ENCODE results near the gene ZC3H12C.

ZC3H12C gene

DNA sequence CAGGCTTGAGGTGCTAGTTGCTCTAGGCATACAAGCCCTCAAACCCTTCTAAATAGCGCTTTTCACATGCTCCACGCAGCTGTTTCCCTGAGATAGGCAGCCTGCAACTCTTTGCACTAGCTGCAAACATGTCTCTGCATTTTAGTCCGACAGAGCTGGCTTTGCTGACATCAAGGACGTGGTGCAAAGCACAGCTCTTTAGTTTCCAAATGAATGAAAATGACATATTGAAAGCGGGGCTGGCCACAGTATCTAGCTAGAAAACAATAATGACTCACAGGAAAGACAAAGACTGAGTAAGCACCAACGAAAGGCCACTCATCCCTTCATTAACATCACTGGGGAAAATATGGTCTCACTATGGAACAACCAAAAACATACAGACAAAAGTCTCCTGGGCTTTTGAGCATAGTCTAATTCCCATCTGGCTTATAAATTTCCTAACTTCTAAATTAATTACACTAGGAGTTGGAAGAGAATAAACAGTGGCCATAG is 15.3 kb upstream of the ZC3H12C start:
- DNase-seq, result peak; percentile 39 to 53

DNA sequence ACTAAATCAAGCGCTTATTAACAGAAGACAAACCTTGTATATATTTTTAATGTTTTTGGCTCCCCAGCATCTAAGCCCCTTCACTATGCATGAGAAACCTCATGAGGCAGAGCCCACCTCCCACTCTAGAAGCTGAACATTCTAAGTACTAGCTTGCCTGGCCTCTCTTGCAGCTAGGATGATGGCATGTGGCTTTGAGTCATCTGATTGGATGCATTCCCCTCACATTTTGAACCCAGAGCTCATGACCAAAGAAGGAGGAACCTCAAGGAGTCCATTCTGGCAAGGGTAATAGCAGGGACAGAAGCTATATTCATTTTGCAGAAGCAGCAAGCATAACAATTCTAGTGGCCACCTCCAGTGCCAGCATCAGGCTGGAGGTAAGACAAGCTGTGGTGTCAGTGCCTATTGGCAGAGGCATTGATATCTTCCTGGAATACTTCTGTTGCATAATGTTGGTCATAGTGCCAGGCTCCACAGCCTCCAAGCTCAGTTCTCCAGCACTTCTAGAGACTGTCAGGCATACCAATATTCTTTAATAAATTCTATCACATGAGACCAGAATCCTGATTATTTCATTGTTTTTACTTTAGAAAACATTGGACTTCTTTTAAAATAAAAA is 14.2 kb upstream of the ZC3H12C start:
- DNase-seq, result no peak

DNA sequence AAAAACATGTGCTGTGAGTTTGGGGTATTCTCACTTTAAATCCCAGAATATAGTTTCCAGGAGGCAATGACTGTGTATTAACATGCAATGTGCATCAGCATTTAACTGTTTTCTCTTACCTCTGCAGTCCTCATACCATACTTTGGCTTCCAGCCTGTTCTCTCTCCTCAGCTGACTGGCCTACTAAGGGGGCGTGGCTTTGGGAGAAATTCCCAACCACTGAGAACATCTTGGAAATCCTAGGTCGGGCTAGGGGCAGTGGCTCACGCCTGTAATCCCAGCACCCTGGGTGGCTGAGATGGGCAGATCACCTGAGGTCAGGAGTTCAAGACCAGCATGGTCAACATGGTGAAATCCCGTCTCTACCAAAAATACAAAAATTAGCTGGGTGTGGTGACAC is 13.5 kb upstream of the ZC3H12C start:
- DNase-seq, result no peak

DNA sequence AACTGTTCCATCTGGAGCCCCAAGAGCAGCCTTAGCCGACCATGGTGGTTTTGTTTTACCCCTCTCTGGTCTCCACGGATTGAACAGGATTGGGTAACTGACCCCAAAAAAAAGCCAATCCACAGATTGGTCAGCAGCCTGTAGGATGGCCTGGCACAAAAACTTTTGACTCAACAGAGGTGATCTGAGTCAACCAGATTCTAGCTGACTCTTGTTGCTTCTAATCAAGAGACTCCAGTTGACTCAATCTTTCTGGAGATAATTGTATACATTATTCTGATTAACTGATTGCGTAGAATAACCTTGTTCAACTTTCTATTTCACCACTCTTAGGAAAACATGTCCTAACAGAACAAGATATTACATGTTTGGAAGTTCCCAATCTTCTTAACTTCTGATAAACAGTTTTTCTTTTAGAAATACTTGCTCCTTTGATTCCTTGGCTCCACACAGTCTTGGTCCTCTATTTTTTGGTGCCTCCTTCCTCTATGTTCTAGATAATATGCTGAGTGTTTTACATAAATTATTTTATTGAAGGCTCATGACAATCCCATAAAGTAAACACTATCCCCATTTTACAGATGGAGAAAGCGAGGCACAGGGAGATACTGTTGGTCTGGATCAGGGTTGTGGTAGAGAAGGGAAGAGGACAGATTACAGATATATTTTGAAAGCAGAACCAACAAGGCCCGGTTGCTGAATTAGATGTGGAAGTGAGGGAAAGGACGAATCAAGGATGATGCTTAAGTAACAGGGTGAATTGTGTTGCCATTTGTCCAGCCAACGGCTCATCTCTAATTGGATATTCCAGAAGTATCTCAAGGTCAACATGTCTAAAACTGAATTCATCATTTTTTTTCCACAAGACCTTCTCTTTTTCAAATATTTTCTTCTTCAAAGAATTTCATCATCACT is 11.5 kb upstream of the ZC3H12C start:
- no peak for DNase-seq

DNA sequence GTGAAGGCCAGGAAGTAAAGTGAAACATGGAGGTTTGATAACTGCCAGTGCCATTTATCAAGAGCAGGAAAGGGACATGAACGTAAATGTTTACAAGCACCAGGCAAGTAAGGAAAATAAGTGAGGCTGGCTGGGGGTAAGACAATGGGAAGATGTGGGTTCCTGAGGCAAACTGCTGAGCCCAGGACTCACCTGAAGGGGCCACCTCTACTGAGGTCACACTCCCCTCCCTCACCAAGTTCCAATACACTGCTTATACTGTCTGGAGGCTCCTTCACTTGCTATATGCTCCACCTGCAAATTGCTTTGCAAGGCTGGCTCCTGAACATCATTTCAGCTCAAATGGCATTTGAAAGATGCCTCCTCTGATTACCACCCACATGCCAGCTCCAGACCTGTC is 10.3 kb upstream of the ZC3H12C start:
- no peak for DNase-seq

DNA sequence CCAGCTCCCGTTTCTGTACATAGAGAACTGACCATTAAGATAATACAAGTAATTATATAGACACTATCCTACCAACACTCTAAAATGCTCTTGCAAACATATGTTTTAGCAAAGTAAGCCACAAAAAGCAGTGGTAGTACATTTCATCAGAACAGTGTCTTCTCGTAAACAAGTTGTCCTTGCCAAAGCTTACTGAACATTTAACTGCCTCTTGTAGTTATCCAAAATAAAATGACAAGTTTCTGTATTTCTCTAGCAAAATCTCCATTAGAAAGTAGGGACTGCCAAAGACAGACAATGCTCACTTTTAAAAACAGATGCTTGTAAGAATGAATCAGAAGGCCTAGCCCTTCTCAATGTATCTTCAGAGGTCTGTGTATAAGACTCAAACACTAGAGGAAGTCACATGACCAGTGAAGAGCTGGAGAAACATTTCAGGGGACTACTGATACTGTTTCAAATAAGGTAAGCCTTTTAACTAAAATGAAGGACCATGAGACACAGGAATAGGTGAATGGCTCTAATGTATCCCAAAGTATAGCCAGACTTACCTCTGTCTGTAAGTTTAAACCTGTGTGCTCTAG is 7.8 kb upstream of the ZC3H12C start:
- no peak for DNase-seq

DNA sequence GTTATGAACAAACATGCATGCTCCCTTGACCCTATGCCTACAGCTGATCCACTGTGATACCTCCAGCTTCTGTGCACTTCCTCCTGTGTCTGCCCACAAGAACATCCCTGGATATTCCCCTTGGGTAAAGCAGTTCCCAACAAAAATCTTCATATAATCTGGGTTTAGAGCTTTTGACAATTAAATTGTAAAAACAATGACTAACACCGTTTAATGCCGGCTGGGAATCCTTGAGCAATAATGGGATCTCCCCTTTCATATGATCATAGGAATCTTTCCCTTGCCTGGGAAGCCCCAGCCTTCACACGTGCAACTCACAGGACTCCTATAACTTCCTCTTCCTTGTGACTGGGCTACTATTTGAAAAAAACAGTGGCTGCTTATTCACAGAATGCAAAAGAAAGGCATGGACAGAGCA is 6.3 kb upstream of the ZC3H12C start:
- no peak for DNase-seq

DNA sequence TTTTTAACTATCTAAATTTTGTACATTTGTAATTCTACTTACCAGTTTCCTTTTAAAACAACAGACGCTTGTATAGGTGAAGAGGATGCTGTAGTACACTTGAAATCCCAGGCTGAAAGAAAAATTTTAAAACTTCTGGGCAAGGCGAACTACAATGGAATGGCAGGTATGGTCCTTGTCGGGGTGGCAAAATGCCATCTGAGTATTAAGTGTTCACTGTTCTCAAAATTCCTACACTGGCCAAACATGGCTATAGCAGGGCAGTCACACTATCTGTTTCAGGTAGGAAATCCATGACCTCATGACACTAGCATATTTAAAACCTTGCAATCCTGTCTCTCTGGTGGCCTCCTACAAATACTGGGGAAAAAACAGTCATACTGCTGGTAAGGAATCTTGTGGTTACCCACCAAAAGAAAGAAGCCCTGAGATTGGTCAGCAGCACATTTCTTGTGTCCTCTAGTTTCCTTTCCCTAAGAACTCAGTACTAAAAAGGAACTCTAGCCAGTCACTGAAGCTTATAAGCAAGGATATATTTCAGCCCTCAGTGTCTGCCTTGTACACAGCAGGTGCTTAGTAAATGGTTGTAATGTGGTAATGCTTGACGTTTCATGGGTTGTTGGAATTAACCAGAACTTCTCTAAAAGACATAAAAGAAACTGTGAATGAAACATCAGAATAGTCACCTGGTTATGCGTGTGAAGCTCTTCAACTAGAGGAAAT is 5.2 kb upstream of the ZC3H12C start:
- no peak for DNase-seq

DNA sequence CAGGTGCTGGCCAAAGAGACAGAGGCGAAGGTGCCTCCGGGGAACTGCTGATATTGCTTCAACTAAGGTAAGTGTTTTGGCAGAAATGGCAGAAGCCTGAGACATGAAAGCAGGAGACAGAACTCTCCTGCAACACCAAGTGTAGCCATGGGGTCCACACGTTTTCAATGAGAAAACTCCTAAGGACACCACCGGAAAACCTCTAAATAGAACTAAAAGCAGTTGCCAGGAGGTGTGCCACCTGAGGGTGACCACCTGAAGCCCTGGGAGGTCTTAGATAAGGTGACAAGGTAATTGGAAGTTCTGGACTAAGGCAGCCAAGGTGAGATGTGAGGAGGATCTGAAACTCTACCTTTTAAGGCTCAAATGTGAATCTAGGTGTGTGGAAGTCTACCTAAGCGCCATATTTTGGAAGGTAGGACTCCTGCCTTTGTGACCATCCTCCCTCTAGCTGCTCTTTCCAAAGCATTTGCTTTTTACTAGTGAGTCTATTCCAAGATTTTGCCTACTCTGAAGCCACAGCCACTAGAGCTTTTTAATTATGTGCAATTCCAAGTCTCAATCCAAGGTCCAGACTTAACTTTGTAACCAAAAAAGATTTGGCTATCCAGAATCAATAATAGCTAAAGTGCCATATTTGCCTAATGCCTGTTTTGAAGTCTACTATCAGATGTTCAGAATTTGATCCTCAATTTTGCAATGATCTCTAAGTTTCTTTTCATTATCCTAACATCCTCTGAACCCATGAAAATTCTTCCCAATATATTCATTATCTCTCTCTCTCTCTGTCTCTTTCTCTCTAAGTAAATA is 4.5 kb upstream of the ZC3H12C start:
- DNase-seq, result no peak

DNA sequence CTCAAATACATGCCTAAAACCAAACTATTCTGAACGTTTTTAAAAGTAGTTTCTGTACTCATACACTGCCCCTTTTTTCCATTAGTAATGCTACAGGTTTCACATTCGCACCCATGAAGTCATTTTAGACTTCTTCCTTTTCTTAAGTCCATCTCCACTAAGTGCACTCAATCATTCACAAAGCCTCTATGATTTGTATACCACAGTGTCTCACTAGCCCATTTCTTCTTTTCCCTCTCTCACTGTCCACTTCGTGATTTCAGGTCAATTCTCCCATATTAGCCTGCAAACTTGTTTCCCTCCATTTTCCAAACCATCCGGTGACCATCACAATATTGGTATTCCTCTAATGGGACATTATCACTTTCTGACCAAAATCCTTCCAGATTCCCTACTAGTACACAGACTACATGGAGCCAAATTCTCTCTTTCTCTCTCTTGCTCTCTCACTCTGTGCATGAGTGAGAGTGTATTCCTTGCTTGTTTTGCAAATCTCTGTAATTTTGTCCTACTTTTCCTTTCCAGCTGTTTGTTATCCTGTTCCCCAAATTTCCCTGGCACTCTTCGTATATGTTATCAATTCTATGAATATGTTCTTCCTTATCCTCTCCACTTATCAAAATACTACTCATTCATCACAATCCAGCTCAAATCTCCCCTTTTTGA is 3.4 kb upstream of the ZC3H12C start:
- no peak for DNase-seq

DNA sequence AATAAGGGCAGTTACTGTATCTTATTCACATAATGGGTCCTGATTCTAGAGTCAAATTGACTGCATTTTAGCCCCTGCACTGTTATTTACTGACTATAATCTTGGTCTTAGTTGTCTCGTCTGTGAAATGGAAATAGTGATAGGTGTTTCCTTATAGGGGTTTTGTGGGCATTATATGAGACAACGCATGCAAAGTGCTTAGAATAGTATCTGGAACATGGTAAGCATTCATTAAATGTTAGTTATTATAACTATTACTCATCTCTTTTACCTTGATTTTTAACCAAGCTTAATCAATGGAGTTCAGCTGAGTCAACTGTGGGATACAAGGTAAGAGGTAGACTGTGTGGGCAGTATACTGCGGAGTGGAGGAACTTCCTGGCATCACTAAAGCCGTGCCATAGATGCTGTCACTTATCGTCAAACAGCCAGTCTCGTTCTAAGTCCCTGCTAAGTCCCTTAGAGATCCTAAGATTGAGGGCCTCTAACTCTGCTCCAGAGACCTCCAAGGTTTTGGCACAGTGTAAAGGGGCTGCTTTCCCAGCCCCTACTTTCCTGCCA is 2.6 kb upstream of the ZC3H12C start:
- no peak for DNase-seq

DNA sequence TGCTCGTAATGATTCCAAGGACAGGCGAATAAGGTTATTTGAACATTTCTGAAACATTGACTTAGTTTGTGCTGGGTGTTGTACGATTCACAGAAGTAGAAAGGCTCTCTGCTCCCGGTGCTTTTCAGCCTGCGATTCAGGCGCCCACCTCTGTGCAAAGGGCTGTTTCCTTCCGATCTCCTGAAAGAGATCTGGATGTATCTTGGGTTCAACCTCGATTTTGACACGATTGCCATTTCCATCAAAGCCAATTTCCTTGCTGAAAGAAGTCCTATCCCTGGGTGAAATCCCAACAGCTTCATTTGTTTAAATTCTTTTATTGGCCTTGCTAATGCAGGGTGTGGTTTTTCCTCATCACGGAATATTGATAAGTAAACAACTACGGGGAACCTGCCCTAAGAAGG is 1.1 kb upstream of the ZC3H12C start:
- DNase-seq, result no peak

DNA sequence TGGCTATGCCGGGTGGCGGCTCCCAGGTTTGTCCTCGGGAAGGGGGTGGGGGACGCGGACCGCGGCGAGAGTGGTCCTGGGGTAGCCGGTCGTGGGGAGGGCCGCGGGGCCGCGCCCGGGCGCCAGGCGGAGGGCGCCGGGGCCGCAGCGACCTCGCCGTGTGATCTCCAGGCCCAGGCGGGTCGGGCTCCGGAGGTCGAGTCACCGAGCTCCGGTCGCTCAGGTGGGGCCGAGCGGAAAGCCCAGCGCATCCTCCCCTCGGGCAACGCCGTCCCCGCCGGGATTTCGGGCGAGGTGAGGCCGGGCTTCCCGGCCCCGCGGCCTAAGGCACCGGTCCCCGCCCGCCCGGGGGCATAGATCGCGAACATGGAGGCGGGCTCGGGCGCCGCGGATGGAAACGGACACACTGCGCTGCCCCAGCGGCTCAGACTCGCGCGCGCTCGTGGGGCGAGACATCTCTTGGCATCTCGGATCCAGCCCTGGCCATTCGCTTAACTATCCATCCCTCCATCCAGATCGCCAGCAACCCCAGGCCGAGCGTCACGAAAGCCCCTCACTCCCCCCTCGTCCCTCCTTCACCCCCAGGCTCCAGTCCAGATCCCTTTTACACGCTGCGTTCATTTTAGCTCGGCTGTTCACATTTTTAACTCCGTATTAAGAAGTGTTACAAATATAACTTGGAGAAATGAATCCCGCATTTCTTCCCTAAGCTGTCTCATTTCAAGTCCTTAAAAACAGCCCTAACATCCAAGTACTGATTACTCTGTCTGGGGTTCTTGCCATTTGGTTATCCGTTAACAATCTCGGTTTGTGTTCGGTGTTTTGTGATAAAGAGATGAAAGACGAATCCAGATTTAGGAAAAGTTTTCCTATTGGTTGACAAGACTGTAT is 460 bp downstream of the ZC3H12C start:
- DNase-seq, result peak; percentile 36 to 44

DNA sequence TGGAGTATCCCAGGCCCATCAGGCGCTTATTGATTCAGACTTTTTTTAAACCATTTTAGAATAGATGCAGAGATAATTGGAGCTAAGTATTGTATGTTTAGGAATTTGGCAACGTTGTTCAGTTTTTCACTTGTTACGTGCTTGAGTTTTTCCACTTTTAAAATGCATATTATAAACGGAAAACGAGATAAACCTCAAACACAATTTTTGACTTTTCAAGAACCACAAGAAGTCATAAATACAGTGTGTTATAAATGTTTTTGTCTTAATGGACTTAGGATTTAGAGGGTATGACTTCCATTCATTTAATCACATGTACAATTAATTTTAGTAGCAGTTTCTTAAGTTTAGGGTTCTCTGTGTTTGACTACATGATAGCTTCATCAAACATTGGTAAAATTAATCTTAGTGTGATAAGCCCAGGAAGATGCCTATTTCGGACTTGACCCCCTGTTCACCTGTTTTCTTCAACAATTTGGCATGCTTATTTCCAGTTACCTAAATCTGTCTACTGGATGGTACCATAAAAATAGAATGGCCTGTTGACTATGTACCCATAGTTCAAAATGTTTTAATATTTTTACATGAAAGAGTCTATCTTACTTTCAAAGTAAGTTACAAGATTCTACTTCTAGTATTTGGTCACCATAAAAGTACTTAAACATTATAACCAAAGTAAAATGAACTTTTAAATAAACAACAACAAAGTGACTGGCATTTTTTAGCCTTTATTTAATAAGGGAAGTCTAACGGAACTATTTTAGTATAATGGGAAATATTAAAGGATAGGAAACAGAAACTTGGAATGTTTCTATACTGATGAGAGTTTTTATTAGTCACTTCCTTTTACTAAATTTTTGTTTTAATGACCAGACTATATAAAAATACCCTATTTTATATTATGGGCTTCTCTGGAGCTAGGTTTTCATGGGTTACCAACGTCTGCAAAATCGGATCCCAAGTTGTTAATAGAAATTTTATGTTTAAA is 1.4 kb downstream of the ZC3H12C start:
- DNase-seq, result no peak

DNA sequence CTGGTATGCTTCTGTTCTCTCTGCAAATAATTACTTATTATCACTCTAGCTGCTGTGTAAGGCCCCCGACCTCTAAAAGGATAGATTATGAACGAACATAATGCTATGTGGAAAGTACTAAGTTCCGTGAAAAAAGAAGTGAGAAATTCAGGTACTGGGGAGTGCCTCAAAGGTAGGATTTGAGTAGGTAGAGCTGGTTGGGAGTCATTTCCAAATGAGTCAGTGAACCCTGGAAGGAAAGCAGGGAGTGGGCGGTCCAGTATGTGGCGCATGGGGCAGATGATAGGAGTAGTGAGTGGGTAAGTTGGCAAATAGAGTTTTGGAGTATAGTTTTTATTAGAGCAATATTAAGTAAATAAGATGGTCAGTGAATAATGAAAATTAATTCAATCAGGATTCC is 2.4 kb downstream of the ZC3H12C start:
- no peak for DNase-seq

DNA sequence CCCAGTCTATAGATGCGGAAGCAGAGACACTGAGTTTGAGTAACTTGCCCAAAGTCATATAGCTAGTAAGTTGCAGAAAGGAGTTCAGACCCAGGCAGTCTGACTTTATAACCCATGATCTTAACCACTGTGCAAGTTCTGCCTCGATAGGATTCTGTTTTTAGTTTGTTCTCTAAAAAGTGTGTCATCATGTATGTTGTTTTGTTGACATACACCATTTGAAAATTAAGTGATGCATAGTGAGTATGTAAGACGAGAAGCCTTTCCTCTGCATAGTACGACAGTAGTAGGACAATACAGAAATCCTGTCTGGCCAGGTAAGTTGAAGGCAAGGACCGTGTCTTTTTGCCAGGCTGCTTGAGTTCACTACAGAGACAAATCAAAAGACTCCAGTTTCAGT is 3.3 kb downstream of the ZC3H12C start:
- no peak for DNase-seq

DNA sequence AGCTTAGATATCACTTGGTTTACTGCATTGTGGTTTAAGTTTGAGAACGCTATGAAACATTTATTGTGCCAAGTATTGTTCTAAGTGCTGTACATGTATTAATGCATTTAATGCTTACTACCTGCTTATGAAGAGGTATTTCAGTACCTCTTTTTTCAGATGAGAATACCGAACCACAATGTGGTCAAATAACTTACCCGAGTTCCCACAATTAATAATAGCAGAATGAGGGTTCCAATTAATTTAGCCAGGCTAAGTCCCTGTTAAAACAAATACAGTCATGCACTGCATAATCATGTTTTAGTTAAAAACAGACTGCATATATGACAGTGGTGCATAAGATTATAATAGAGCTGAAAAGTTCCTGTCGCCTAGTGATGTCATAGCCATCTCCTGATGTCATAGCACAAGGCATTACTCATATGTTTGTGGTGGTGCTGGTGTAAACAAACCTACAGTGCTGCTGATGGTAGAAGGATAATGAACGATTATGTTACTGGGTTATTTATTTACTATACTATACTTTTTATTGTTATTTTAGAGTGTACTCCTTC is 4.3 kb downstream of the ZC3H12C start:
- no peak for DNase-seq

DNA sequence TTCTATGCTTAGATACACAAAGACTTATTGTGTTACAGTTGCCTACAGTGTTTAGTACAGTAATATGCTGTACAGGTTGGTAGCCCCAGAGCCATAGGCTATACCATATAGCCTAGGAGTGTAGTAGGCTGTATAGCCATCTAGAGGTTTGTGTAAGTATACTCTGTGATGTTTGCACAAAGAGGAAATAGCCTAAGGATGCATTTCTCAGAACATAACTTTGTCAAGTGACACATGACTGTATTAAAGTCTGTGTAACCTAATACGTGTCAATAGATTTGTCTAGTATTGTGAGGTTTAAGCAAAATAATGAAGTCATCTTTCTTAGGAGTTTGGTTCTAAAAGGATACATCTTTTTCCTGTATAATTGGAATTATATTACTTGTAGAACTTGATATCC is 5.5 kb downstream of the ZC3H12C start:
- no peak for DNase-seq

Data from activated T-cell treated with anti-CD3 and anti-CD28 coated beads, Interleukin-2, amount 50 U/mL, for 48 hours (primary cell).